Stimulated activated CD8-positive, alpha-beta memory T cell treated with anti-CD3 and anti-CD28 coated beads, Interleukin-2, amount 100 ng/mL, for 1 hour (primary cell): Measurements from ENCODE around the gene FUBP1.
"Not testable (repeated sequence)": the region's sequence is repeated elsewhere in the genome, so short reads cannot be mapped to it uniquely, and the experiment has no call there.

Experiments
- DNase-seq, 2 donors: peaks; one replicate each; pipeline ENCODE4 v3.0.0-alpha.2; 2020; ENCODE audit warnings: low read depth in 2 of 2

The FUBP1 gene

GRCh38 chr1:77945345-77945744, 33.5 kb downstream of the FUBP1 start:
- DNase-seq = no peak

DNA sequence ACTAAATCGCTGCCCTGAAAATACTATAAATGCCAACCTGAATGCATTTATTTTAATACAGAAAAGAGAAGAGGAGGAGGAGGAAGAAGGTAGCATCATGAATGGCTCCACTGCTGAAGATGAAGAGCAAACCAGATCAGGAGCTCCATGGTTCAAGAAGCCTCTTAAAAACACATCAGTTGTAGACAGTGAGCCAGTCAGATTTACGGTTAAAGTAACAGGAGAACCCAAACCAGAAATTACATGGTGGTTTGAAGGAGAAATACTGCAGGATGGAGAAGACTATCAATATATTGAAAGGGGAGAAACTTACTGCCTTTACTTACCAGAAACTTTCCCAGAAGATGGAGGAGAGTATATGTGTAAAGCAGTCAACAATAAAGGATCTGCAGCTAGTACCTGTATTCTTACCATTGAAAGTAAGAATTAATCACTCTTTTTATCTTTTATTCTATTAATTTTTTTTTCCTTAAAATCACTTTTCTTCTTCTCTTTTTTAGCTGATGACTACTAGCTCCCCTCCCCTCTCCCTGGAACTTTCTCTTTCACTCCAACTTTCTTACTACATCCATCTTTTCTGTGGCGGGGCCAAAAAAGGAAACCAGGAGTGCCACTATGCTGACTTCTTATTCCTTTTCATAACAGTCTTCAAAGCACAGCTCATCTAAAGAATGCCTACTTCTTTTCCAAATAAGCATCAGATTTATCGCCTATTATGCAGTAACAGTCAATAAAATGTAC, 36.3 kb downstream of the FUBP1 start:
- DNase-seq = no peak

DNA sequence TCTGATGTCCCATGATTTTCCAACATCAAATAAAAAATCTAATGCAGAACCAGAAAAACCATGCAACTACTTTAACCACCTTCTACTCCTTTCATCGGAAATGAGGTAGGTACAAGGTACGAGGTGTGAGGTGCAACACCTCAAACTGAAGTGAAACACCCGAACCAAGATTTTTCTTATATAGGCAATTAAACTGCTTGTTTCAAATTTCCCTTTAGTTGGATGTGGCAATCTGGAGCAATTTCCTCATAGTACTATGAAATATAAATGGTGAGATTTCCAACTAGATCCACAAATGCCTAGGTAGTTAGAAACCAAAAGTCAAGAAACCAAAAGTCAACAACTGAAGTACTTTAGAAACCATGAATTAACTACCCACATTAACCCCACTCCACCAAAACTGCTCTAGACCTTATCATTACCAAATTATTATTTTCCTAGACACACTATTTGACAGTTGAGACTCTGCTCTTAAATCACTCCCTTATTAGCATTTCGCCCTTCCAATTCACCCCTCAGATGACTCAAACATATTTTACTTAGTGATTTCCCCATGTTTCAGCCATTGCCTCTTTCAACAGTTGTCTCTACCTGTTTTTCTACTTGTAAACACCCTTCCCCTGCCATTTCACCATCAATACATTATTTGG, 37.8 kb downstream of the FUBP1 start:
- no peak for DNase-seq

DNA sequence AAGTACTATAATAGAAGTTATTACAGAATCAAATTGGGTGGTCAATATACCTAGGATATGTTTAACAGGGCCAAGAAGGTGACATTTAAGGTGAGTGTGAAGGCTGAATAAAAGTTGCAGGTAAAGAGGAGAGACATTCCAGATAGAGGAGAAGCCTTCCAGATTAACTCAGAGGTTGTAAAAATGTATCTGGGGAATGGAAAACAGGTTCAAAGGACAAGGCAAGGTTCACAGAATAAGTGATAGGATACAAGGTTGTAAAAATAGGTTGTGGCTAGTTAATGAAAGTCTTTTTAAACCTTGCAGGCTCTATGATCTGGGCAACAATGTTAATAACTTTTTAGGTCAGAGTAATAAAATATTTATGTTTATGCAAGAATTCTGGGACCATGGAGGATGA, 40.2 kb downstream of the FUBP1 start:
- no peak for DNase-seq

DNA sequence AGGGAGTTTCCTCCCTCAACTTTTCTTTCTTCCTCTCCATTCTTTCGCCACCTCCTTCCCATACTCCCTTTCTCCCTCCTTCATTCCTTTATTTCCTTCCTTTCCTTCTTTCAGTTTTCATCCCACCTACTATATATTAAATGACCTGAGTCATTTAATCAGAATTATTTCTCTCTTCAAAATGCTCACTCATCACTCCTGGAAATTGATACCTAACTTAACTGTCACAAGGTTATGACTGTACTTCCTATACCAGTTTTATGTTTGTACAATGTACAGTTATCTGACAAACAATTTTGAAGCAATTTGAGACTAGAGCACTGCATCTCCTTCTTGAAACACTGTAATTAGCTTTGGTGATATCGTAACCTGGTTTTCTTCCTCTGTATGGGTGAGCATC, 49.1 kb downstream of the FUBP1 start:
- DNase-seq = no peak

DNA sequence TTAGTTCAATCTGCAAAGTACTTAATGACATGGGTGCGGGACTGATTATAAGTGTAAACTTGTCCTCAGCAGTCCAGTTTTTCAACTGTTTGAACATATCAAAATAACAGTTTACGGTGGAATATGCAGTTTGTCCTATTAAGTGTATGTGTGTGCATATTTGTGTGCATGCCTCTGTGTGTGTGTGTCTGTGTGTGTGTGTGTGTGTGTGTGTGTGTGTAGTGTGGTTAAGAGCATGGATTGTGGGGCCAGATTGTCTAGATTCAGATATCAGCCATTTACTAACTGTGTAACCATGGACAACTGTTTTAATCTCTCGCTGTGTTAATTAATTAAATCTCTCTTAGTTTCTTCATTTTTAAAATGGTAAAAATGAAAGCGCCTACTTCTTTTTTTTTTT, 51.5 kb downstream of the FUBP1 start:
- no peak for DNase-seq

- DNase-seq = no peak
These were observed 52.1 kb downstream of the FUBP1 start for GRCh38 chr1:77926561-77927357.

GRCh38 chr1:77925956-77926355, 52.9 kb downstream of the FUBP1 start:
- DNase-seq = no peak

- no peak for DNase-seq
These were observed 53.4 kb downstream of the FUBP1 start for GRCh38 chr1:77925518-77925917.

DNA sequence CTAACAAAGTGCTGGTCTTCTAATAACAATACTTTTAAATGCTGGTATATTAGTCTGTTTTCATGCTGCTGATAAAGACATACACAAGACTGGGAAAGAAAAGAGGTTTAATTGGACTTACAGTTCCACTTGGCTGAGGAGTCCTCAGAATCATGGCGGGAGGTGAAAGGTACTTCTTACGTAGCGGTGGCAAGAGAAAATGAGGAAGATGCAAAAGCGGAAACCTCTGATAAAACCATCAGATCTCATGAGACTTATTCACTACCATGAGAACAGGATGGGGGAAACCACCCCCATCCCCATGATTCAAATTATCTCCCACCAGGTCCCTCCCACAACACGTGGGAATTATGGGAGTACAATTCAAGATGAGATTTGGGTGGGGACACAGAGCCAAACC, 60.0 kb downstream of the FUBP1 start:
- DNase-seq = not testable (repeated sequence)

DNA sequence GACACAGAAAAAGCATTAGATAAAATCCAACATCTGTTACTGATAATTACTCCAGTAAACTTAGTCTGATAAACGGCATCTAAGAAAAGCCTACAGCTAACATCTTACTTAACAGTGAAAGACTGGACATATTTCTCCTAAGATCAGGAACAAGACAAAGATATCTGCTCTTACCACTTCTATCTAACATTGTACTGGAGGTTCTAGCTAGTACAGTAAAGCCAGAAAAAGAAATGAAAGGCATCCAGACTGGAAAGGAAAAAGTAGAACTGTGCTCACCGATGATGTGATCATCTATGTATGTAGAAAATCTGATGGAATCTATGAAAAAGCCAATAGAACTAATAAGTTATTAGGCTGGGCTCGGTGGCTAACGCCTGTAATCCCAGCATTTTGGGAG, 68.8 kb downstream of the FUBP1 start:
- DNase-seq = no peak

GRCh38 chr1:77906624-77907023, 72.2 kb downstream of the FUBP1 start:
- DNase-seq = no peak

DNA sequence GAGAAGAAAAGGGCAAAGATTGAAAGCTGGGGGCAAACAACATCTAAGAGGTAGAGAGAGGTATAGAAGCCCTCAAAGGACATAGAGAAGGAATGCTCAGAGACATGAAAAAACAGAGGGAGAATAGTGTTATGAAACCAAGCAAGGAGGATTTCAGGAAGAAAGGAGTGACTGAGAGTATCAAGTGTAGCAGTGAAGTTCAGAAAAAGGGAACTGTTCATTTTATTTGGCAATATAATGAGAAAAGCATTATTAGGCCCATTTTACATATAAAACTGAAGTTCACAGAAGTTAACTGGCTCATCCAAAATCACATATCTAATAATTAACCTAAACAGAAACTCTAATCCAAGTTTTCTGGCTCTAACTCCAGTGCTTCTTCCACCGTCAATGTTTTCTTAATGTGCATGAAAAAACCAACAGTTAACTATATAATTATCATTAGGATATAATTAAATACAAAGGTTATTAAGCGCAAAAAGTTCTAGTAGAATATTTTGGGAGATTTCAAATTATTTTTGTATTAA, 72.8 kb downstream of the FUBP1 start:
- no peak for DNase-seq

GRCh38 chr1:77905603-77906002, 73.3 kb downstream of the FUBP1 start:
- no peak for DNase-seq

DNA sequence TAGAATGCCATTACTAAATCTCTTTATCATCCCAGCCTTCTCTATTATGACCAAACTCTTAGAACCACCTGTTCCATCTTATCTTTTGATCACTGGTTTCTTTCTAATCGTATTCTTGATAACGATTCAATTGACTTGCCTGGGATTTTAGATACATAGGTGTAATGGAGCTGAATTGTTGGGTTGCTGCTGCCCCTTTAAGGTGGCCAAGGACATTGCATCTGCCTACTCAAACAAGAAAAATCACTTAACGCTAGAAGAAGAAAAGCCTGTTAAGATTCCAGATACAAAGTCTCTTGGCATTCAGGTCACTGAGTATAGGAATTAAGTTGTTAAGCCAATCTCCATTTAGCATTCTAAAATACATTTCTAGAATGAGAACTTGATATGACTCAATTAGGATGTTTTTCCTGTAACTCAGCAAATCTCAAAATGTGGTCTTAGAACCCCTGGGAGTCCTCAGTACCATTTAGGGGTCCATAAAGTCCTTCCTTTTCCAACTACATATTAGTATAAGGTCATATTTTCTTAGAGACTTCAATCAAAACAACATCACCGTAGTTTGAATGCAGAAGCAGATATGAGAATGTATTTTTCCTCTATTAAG, 78.1 kb downstream of the FUBP1 start:
- DNase-seq = no peak

DNA sequence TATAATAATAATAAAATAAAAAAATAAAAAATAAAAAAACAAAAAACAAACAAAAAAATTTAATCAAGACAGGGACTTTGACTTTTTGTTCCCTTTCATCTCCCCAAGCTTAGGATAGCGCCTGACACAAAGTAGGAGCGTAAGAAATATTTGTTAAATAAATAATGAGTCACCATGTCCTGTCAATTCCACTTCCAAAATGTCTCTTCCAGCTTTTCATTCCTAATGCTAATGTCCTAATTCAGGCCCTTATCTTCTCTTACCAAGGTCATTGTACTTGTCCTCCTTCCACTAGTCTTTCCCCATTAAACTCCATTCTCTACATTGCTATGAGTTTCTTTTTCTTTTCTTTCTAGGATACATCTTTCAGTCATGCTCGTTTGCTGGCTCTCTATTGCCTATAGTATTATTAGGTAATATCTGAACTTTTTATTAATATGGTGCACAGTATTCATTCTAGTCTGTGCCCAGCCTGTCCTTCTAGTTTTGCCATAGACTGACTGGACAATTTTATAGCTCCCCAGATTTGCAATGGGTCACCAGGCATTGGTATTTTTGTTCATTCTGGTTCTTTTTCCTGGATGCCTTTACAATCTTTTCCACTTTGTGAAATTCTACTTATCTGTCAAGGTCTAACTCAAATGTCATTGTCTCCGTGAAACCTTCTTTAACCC, 79.1 kb downstream of the FUBP1 start:
- DNase-seq = no peak
